Activated gamma-delta T cell treated with Interleukin-2 at 50 U/mL for 16 hours (primary cell): Measurements from ENCODE around the gene SLC16A11.
"Not testable (repeated sequence)": the region's sequence is repeated elsewhere in the genome, so short reads cannot be mapped to it uniquely, and the experiment has no call there.

ENCODE experiments used
- DNase-seq: peaks from one replicate; pipeline ENCODE4 v3.0.0-alpha.2; 2020

Gene SLC16A11

GRCh38 chr17:7004398-7005253 lies 39.3 kb downstream of the SLC16A11 start:
- DNase-seq: peak; percentile 33

DNA sequence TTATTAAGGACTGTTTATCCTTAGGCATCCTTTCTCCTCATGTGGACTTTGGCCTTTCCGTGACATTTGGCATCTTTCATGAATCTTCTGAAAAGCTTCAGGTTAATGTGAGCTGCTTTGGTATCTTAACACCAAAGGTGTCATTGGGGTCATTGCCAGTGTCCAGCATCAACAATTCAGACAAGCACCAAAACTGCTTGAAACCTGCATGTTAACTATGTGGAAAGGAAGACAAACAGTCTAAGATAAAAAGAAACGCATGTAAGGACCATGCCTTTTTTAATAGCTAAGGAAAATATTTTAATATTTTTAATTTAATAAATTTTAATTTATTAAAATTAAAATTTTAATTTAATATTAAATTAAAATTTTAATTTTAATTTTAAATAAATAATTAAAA lies 40.1 kb downstream of the SLC16A11 start:
- DNase-seq: no peak

DNA sequence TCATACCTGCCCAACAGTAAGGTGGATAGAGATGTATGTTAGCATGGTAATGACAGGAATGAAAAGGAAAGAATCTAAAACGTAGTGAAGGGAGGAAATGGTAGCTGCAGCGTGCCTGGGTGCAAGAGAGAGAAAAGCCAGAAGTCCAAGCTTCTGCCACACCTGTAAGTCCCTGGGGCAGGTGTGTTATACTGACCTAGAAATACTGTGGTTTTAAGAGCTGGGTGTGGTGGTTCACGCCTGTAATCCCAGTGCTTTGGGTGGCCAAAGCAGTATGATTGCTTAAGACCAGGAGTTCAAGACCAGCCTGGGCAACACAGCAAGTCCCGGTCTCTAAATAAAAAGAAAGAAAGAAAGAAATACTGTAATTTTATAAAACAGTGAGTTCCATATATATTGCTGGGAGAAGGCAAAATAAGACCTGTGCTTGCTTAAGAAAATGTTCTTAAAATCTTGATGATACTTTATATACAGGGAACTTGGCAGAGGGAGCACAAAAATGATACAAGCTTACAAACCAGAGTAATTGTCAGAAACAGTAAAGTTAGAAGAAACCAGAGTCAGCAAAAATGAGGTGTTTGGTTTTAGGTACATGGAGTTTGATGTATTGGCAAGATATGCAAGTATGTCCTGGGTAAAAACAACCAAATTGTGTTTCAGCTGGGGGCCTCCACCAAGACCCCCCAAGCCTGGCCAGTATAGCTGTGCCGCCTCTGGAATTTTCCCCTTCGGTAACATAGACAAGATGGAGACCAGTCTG lies 41.4 kb downstream of the SLC16A11 start:
- no peak for DNase-seq

- DNase-seq: no peak
Measured at GRCh38 chr17:7001318-7001961, 42.5 kb downstream of the SLC16A11 start.

DNA sequence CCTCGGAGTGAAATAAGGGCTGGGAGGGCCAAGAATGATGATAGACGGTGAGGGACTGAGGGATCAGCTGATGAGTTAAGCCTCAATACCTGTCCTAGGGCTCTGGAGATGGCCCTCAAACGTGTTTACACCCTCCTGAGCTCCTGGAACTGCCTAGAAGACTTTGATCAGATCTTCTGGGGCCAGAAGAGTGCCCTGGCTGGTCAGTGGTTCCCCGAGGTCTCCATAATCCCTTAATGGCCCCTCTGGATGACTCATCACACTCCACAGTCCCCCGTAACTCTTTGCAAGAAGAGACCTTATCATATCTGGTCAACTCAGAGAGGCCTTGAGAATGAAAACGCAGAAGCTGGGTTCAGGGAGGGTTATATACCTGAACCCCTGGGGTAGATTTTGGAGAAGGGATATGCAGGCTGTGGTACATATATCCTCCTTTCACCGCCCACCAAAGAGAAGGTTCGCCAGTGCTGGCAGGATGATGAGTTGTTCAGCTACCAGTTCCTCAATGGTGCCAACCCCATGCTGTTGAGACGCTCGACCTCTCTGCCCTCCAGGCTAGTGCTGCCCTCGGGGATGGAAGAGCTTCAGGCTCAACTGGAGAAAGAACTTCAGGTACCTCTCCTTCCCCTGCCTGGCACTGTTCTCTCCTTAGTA lies 44.9 kb downstream of the SLC16A11 start:
- DNase-seq: no peak

DNA sequence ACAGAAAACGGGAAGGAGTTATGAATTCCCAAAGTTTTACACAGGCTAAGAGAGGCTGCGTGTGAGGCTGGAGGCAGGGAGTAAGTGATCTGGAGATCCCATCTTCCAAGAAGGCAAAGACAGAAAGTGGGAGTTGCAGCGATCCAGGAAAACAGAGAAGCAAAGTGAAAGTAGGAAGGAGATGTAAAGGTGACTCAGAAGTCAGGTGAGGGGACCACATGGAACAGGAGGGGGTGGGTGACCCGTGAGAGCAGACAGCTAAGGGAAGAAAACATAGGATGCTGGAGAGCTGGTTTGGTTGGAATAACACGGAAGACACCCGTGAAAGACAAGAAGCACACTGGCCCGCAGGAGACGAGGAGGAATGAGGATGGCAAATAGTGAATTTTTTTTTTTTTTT lies 46.7 kb downstream of the SLC16A11 start:
- DNase-seq: no peak

DNA sequence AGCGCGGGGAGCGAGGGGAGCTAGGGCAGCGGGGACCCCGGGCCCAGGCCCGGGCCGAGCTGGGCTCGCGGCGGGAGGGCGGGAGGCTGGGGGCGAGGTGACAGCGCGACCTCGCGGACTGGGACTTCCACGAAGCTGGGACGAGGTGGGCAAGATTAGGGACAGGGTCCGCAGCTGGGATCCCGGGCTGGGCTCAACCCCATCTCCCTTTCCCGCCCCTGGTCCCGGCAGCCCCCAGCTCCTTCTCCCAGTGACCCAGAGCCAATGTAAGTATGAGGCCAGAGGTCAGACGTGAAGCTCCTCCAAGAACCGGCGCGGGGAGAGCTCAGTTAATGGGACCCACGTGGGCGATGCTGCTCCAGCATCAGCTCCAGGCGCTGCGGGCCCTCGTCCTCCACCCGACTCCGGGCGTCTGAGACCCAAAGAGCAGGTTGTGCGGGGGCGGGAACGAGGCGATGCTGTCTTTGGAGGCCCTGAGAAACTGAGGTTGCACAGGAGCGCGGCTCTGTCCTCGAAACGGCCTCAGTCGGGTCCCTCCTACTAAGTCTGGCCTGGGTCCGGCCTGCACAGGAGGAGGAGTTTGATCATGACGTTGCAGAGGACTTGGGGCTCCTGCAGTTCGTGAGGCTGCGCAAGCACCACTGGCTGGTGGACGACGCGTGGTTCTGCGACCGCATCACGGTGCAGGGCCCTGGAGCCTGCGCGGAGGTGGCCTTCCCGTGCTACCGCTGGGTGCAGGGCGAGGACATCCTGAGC lies 47.5 kb downstream of the SLC16A11 start:
- no peak for DNase-seq

DNA sequence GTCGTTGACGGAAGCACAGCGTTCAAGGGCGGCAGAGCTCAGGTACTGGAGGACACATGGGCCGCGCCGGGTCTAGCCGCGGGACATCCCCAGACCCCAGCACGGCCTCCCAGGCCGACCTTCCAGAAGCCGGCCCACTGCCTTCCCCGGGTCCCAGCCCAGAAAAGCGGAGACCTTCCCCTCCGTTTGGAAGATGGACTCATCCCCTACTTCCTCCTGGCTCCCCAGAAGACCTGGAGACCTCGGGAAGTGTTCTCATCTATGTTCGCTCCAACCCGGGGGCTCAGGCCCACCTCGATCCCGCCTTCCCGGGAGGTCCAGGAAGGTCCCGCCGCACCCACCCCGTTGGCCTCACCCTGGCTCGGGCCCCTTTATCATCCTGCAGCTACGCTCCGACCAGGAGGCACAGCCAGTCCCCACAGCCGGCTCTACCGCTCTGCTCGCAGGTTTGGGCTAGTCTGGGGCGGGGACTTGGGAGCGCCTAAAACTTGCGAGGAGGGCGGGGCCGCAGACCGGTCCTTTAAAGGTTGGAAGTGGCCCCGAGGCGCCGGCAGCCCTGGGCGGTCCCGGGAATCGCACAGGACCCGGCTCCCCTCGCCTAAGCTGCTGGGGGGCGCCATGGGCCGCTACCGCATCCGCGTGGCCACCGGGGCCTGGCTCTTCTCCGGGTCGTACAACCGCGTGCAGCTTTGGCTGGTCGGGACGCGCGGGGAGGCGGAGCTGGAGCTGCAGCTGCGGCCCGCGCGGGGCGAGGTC lies 48.2 kb downstream of the SLC16A11 start, which contains the start of gene ALOX12:
Gene ALOX12 (plus strand): TSS at position 550 of the 756 bp plus-strand sequence. CDS start 69 bp downstream, at position 619.
- DNase-seq: no peak

DNA sequence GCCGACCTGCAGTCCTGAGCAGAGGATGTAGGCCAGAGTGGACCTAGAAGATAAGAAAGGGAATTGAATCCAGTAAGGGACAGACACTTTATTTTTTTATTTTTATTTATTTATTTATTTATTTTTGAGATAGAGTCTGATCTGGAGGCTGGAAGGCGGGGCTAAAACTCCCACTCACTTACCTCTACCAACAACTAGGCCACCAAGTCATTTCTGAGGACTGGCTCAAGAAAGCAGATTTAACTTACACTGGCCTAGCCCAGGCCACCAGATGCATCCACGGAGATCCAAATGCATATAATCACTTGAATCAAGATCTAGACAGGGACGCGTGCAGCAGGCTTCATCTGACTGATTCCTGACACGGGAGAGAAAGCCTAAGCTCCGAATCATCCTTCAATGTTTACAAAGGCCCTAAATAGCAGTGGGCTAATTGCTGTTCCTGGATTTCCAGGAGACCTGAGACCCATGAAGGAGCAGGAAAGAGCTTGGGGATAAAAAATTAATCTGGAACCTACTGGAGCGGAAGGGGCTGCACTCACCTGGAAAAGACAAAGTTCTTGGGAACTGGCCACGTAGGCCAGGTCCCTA lies 49.1 kb downstream of the SLC16A11 start:
- DNase-seq: no peak

- DNase-seq: no peak
Measured at GRCh38 chr17:6994118-6994598, 49.7 kb downstream of the SLC16A11 start.

DNA sequence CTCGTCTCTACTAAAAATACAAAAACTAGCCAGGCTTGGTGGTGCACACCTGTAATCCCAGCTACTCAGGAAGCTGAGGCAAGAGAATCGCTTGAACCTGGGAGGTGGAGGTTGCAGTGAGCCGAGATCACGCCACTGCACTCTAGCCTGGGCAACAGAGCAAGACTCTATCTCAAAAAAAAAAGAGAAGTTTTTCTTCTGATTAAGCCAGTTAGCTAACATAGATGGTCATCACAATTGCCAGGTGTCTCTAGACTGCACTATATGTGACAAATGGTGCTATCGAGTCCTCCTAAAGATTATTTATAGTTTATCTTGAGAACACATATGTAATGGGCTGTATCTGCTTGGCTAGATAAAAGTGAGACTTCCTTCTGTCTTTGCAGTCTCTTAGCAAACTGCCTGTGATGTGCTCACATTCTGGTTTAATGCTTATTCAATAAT lies 50.3 kb downstream of the SLC16A11 start:
- not testable (repeated sequence) for DNase-seq
